ENCODE results near the gene UGT1A6.

The UGT1A6 gene

GRCh38 chr2:233802132-233802815 lies 109.6 kb downstream of the UGT1A6 start:
- no peak for DNase-seq

GRCh38 chr2:233803292-233803911 lies 110.7 kb downstream of the UGT1A6 start:
- no peak for DNase-seq

GRCh38 chr2:233803994-233804393 lies 111.3 kb downstream of the UGT1A6 start:
- no peak for DNase-seq

GRCh38 chr2:233807215-233807865 lies 114.7 kb downstream of the UGT1A6 start:
- no peak for DNase-seq

- DNase-seq, result no peak
Measured at GRCh38 chr2:233807966-233808935, 115.6 kb downstream of the UGT1A6 start.

- no peak for DNase-seq
Measured at GRCh38 chr2:233810385-233810784, 117.7 kb downstream of the UGT1A6 start.

GRCh38 chr2:233811087-233811486 lies 118.4 kb downstream of the UGT1A6 start:
- DNase-seq, result no peak

GRCh38 chr2:233811732-233812131 lies 119.0 kb downstream of the UGT1A6 start:
- DNase-seq, result no peak

- no peak for DNase-seq
Measured at GRCh38 chr2:233813236-233814055, 120.8 kb downstream of the UGT1A6 start.

- DNase-seq, result no peak
Measured at GRCh38 chr2:233814056-233814835, 121.6 kb downstream of the UGT1A6 start.

- no peak for DNase-seq
Measured at GRCh38 chr2:233815861-233816260, 123.2 kb downstream of the UGT1A6 start.

GRCh38 chr2:233816334-233816733 lies 123.6 kb downstream of the UGT1A6 start:
- DNase-seq, result no peak

- no peak for DNase-seq
Measured at GRCh38 chr2:233816771-233817170, 124.1 kb downstream of the UGT1A6 start.

GRCh38 chr2:233817361-233817911 lies 124.7 kb downstream of the UGT1A6 start:
- no peak for DNase-seq

- no peak for DNase-seq
Measured at GRCh38 chr2:233817995-233818638, 125.4 kb downstream of the UGT1A6 start.

- DNase-seq, result no peak
Measured at GRCh38 chr2:233818639-233819621, 126.2 kb downstream of the UGT1A6 start.

GRCh38 chr2:233819884-233820773 lies 127.4 kb downstream of the UGT1A6 start:
- DNase-seq, result no peak

- no peak for DNase-seq
Measured at GRCh38 chr2:233820774-233821105, 128.1 kb downstream of the UGT1A6 start.
